ACC112 (cell line): ENCODE results near the gene LAPTM5.

Source experiments
- H2AFZ ChIP-seq: fragments of 200-600 bp; sonication (generic); one replicate; pipeline ENCODE4 v1.6.0; 2017; ENCODE audit warnings: antibody characterized with exemption, low read length; ENCODE audit not compliant: unreplicated experiment
- H3K27ac ChIP-seq: fragments of 200-600 bp; sonication (generic); 2 replicates; pipeline ENCODE4 v1.5.1; 2014; ENCODE audit warnings: low read depth, mild to moderate bottlenecking, antibody characterized with exemption, low read length, moderate library complexity
- H3K27me3 ChIP-seq: fragments of 200-600 bp; sonication (generic); 2 replicates; pipeline ENCODE4 v1.6.1; 2014; ENCODE audit warnings: mild to moderate bottlenecking, antibody characterized with exemption, low read length, moderate library complexity, mixed read lengths; ENCODE audit not compliant: insufficient read depth
- H3K36me3 ChIP-seq: fragments of 200-600 bp; sonication (generic); 2 replicates; pipeline ENCODE4 v1.6.1; 2016; ENCODE audit warnings: mild to moderate bottlenecking, antibody characterized with exemption, low read length, moderate library complexity, mixed read lengths; ENCODE audit not compliant: insufficient read depth
- H3K4me1 ChIP-seq: fragments of 200-600 bp; sonication (generic); one replicate; pipeline ENCODE4 v1.6.1; 2016; ENCODE audit warnings: low read length, mixed read lengths; ENCODE audit not compliant: insufficient read depth, unreplicated experiment, control insufficient read depth
- H3K4me3 ChIP-seq: fragments of 200-600 bp; sonication (generic); 2 replicates; pipeline ENCODE4 v1.5.1; 2014; ENCODE audit warnings: mild to moderate bottlenecking, low read depth, low read length
- H3K79me2 ChIP-seq: fragments of 200-600 bp; sonication (generic); one replicate; pipeline ENCODE4 v1.6.0; 2016; ENCODE audit warnings: low read length; ENCODE audit not compliant: control insufficient read depth, unreplicated experiment, insufficient read depth

LAPTM5 gene

GRCh38 chr1:30718636-30719405 is 38.8 kb downstream of the LAPTM5 start:
- Histone ChIP-seq H3K4me1 (peaks cover 7% of the 10 kb centered on the region), H3K27ac (peak overlapping the region; percentile 87), H3K4me3 (peak overlapping the region; percentile 85), H3K79me2 (peaks cover 6% of the 10 kb centered on the region), H3K36me3 (no peaks in the 10 kb centered on the region), H2AFZ (peak overlapping the region; percentile 58), H3K27me3 (no peaks in the 10 kb centered on the region)

- peak overlapping the region; percentile 5 for H3K4me3 ChIP-seq
- H3K4me1 ChIP-seq, result peaks cover 7% of the 10 kb centered on the region
- H3K79me2 ChIP-seq, result peaks cover 6% of the 10 kb centered on the region
- no peak overlapping the region for H2AFZ ChIP-seq
- H3K27ac ChIP-seq, result peak overlapping the region; percentile 10; the same call in 1 of the 2 replicates
- no peaks in the 10 kb centered on the region for H3K36me3 ChIP-seq
- no peaks in the 10 kb centered on the region for H3K27me3 ChIP-seq
These were observed 39.4 kb downstream of the LAPTM5 start for GRCh38 chr1:30718091-30718635.

GRCh38 chr1:30716646-30717045 is 40.9 kb downstream of the LAPTM5 start:
- H3K36me3 ChIP-seq, result no peaks in the 10 kb centered on the region
- H3K4me1 ChIP-seq, result peaks cover 7% of the 10 kb centered on the region
- H3K4me3 ChIP-seq, result no peak overlapping the region
- no peak overlapping the region for H2AFZ ChIP-seq
- H3K27me3 ChIP-seq, result no peaks in the 10 kb centered on the region
- no peak overlapping the region for H3K27ac ChIP-seq
- H3K79me2 ChIP-seq, result peaks cover 6% of the 10 kb centered on the region

GRCh38 chr1:30715886-30716285 is 41.7 kb downstream of the LAPTM5 start:
- Histone ChIP-seq H2AFZ (no peak overlapping the region), H3K36me3 (no peaks in the 10 kb centered on the region), H3K79me2 (peaks cover 6% of the 10 kb centered on the region), H3K4me3 (no peak overlapping the region), H3K27ac (no peak overlapping the region), H3K4me1 (peaks cover 7% of the 10 kb centered on the region), H3K27me3 (no peaks in the 10 kb centered on the region)

GRCh38 chr1:30715216-30715615 is 42.4 kb downstream of the LAPTM5 start:
- no peak overlapping the region for H3K4me3 ChIP-seq
- no peak overlapping the region for H2AFZ ChIP-seq
- H3K79me2 ChIP-seq, result peaks cover 4% of the 10 kb centered on the region
- H3K27ac ChIP-seq, result no peak overlapping the region
- no peaks in the 10 kb centered on the region for H3K27me3 ChIP-seq
- H3K4me1 ChIP-seq, result peaks cover 7% of the 10 kb centered on the region
- H3K36me3 ChIP-seq, result no peaks in the 10 kb centered on the region

- Histone ChIP-seq H3K79me2 (no peaks in the 10 kb centered on the region), H2AFZ (no peak overlapping the region), H3K4me3 (no peak overlapping the region), H3K4me1 (peaks cover 2% of the 10 kb centered on the region), H3K36me3 (no peaks in the 10 kb centered on the region), H3K27ac (no peak overlapping the region), H3K27me3 (peaks cover 5% of the 10 kb centered on the region; the same call in 1 of the 2 replicates)
These were observed 43.0 kb downstream of the LAPTM5 start for GRCh38 chr1:30714536-30715090.

- peaks cover 7% of the 10 kb centered on the region; the same call in 1 of the 2 replicates for H3K27me3 ChIP-seq
- H2AFZ ChIP-seq, result no peak overlapping the region
- no peak overlapping the region for H3K27ac ChIP-seq
- H3K4me3 ChIP-seq, result no peak overlapping the region
- no peaks in the 10 kb centered on the region for H3K36me3 ChIP-seq
- H3K4me1 ChIP-seq, result no peaks in the 10 kb centered on the region
- H3K79me2 ChIP-seq, result no peaks in the 10 kb centered on the region
These were observed 43.5 kb downstream of the LAPTM5 start for GRCh38 chr1:30714025-30714424.

GRCh38 chr1:30713311-30713710 is 44.3 kb downstream of the LAPTM5 start:
- Histone ChIP-seq H3K27ac (no peak overlapping the region), H3K27me3 (peaks cover 7% of the 10 kb centered on the region; the same call in 1 of the 2 replicates), H3K4me1 (no peaks in the 10 kb centered on the region), H2AFZ (no peak overlapping the region), H3K79me2 (no peaks in the 10 kb centered on the region), H3K4me3 (no peak overlapping the region), H3K36me3 (no peaks in the 10 kb centered on the region)

- Histone ChIP-seq H3K4me3 (no peak overlapping the region), H3K27ac (no peak overlapping the region), H3K27me3 (peaks cover 7% of the 10 kb centered on the region; the same call in 1 of the 2 replicates), H2AFZ (no peak overlapping the region), H3K4me1 (no peaks in the 10 kb centered on the region), H3K36me3 (no peaks in the 10 kb centered on the region), H3K79me2 (no peaks in the 10 kb centered on the region)
These were observed 45.0 kb downstream of the LAPTM5 start for GRCh38 chr1:30712583-30712982.

GRCh38 chr1:30710407-30710806 is 47.2 kb downstream of the LAPTM5 start:
- peaks cover 7% of the 10 kb centered on the region for H3K4me1 ChIP-seq
- H3K27ac ChIP-seq, result no peak overlapping the region
- no peak overlapping the region for H3K4me3 ChIP-seq
- H3K27me3 ChIP-seq, result peaks cover 7% of the 10 kb centered on the region; the same call in 1 of the 2 replicates
- H2AFZ ChIP-seq, result no peak overlapping the region
- no peaks in the 10 kb centered on the region for H3K36me3 ChIP-seq
- no peaks in the 10 kb centered on the region for H3K79me2 ChIP-seq

GRCh38 chr1:30708361-30708728 is 49.2 kb downstream of the LAPTM5 start:
- Histone ChIP-seq H3K4me3 (no peak overlapping the region), H3K27me3 (peaks cover 7% of the 10 kb centered on the region; the same call in 1 of the 2 replicates), H3K79me2 (no peaks in the 10 kb centered on the region), H3K4me1 (peaks cover 7% of the 10 kb centered on the region), H2AFZ (no peak overlapping the region), H3K27ac (no peak overlapping the region), H3K36me3 (no peaks in the 10 kb centered on the region)
